ENCODE data around the gene EIF2AK3.
A peak's percentile ranks its signal among the peaks of the same experiment; 100 is the strongest.
"Not testable (repeated sequence)": the region's sequence is repeated elsewhere in the genome, so short reads cannot be mapped to it uniquely, and the experiment has no call there.

EIF2AK3 gene

GRCh38 chr2:88627055-88627855 lies at the start of gene EIF2AK3:
TSS of gene EIF2AK3 (minus strand) at chr2:88627464. CDS start at chr2:88627274, 190 bp downstream.
- DNase-seq = peak; percentile 95 to 96

- DNase-seq = no peak
These were observed 46.1 kb upstream of the EIF2AK3 start for GRCh38 chr2:88673363-88673762.

GRCh38 chr2:88671786-88672427 lies 44.6 kb upstream of the EIF2AK3 start:
- peak in 1 of 2 experiments; percentile 31 for DNase-seq

GRCh38 chr2:88669482-88670214 lies 42.4 kb upstream of the EIF2AK3 start:
- DNase-seq = peak in 1 of 2 experiments; percentile 3

- no peak for DNase-seq
These were observed 41.6 kb upstream of the EIF2AK3 start for GRCh38 chr2:88668862-88669261.

GRCh38 chr2:88667219-88667618 lies 40.0 kb upstream of the EIF2AK3 start:
- no peak for DNase-seq

GRCh38 chr2:88666576-88666975 lies 39.3 kb upstream of the EIF2AK3 start:
- no peak for DNase-seq

- DNase-seq = no peak
These were observed 33.4 kb upstream of the EIF2AK3 start for GRCh38 chr2:88660622-88661021.

- DNase-seq = peak; percentile 41 to 73
These were observed 32.3 kb upstream of the EIF2AK3 start for GRCh38 chr2:88659538-88659915.

- no peak for DNase-seq
These were observed 31.7 kb upstream of the EIF2AK3 start for GRCh38 chr2:88658881-88659537.

- DNase-seq = no peak
These were observed 31.1 kb upstream of the EIF2AK3 start for GRCh38 chr2:88658326-88658725.

GRCh38 chr2:88657131-88657530 lies 29.9 kb upstream of the EIF2AK3 start:
- DNase-seq = no peak

- no peak for DNase-seq
These were observed 29.4 kb upstream of the EIF2AK3 start for GRCh38 chr2:88656690-88657089.

- DNase-seq = no peak
These were observed 27.4 kb upstream of the EIF2AK3 start for GRCh38 chr2:88654714-88655113.

GRCh38 chr2:88651646-88652045 lies 24.4 kb upstream of the EIF2AK3 start:
- no peak for DNase-seq

GRCh38 chr2:88645291-88645882 lies 18.1 kb upstream of the EIF2AK3 start:
- not testable (repeated sequence) for DNase-seq

GRCh38 chr2:88642278-88642677 lies 15.0 kb upstream of the EIF2AK3 start:
- no peak for DNase-seq

- no peak for DNase-seq
These were observed 14.1 kb upstream of the EIF2AK3 start for GRCh38 chr2:88641330-88641729.

- DNase-seq = no peak
These were observed 12.6 kb upstream of the EIF2AK3 start for GRCh38 chr2:88639865-88640264.

- DNase-seq = no peak
These were observed 11.5 kb upstream of the EIF2AK3 start for GRCh38 chr2:88638743-88639142.

- no peak for DNase-seq
These were observed 10.9 kb upstream of the EIF2AK3 start for GRCh38 chr2:88638123-88638650.

- DNase-seq = no peak
These were observed 10.2 kb upstream of the EIF2AK3 start for GRCh38 chr2:88637464-88637863.
